Fibroblast of villous mesenchyme (primary cell): ENCODE results near the gene CCDC102B. TPM values are rescaled to one million over a fixed set of nuclear protein-coding genes. Genes with fewer than 3 reads are reported as not detected.

Experiments used
- DNase-seq: peaks from one replicate; pipeline ENCODE4 v3.0.0-alpha.2; 2010; ENCODE audit warnings: low read depth
- H3K4me3 ChIP-seq: 2 replicates; pipeline ENCODE4 v1.5.1; 2011; ENCODE audit warnings: low read depth, mild to moderate bottlenecking, low read length
- CTCF ChIP-seq: IDR thresholded peaks from 2 replicates; pipeline ENCODE4 v1.5.1; 2012; ENCODE audit warnings: low read depth, mild to moderate bottlenecking, low read length; ENCODE audit not compliant: insufficient read depth
- total RNA-seq: library from RNA; depleted of rRNA; stranded (reverse); fragments of >200 nt; gene quantifications from 2 replicates; pipeline ENCODE4 v1.2.3, GENCODE V29; 2012

The CCDC102B gene
- total RNA-seq, 1 donor: 10.4 TPM

- DNase-seq: no peak
- TF ChIP-seq CTCF: no peak
- no peak overlapping the region for H3K4me3 ChIP-seq
These were observed 25.0 kb downstream of the CCDC102B start for GRCh38 chr18:68822926-68823325.

DNA sequence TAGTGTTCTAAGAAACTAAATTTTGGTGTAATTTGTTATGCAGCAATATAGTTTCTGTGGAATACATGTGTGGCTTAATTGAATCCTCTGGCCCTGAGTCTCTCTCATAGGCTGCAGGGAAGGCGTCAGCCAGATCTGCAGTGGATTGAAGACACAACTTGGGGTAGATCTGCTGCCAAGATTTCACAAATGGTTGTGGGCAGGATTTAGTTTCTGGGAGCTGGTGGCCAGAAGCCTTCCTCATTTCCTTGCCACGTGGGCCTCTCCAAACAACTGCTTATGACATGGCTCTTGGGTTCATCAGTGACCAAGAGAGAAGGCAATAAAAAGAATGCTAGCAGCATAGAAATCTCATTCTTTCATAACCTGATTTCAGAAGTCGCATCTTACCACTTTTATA lies 28.2 kb downstream of the CCDC102B start:
- no peak overlapping the region for H3K4me3 ChIP-seq
- no peak for DNase-seq
- TF ChIP-seq CTCF: no peak

DNA sequence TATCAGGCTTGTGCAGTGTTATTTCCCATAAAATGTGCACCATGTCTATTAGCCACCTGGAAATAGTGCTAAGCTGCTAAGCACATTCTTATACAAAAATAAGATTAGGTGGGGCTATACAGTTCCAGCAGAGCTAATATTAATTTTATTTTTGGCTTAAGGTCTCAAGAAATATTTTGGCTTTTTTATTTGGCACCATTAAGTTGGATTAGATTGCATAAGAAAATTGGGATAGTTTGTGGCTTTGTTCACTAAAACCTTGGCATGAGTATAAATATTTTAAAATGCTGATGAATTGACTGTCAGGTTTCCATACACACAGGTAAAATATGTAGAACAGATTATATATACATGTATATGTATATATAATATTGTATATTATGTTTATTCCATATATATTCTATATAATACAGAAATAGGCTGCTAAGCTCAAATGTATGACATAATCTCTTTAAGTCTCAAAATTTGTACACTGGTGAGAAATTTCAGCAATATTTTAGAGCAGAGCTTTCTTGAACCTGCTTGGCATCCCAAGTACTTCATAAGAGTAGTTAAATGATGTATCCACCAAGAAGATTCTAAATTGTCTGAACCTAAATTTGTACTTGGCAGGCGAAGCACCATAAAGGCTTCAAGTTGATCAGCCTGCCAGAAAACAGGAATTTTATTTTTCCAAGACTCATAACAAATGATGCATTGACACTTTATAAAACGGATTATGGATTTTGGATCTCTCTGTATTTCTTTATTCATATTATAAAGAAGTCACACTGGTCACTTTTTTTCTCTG lies 32.6 kb downstream of the CCDC102B start:
- H3K4me3 ChIP-seq: no peak overlapping the region
- TF ChIP-seq CTCF: no peak

DNA sequence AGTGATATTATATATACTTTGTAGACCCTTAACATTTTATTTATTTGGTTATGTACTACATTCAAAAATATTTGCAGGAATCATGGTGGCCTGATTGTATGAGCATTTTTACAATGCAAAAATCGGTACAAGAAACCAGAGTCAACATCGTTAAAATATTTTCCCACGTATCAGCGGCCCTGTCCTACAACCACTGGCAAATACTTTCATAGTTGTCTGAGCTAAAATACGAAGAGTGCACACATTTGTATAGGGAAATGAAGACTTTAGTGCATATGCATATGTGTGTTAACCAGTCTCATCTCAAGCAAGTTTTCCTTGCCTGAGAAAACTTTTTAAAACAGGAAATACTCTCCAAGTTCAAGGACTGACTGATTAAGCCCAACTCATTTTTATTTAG lies 35.9 kb downstream of the CCDC102B start:
- DNase-seq: peak; percentile 56

More for the DNA sequence above, 32.6 kb downstream of the CCDC102B start:
- DNase-seq: no peak

GRCh38 chr18:68837665-68838451 lies 40.0 kb downstream of the CCDC102B start:
- DNase-seq: peak; percentile 83
- no peak for TF ChIP-seq CTCF
- no peak overlapping the region for H3K4me3 ChIP-seq

More for the DNA sequence above, 35.9 kb downstream of the CCDC102B start:
- TF ChIP-seq CTCF: no peak
- no peak overlapping the region for H3K4me3 ChIP-seq

- H3K4me3 ChIP-seq: no peak overlapping the region
- peak; percentile 22 for DNase-seq
- no peak for TF ChIP-seq CTCF
These were observed 41.8 kb downstream of the CCDC102B start for GRCh38 chr18:68839701-68840100.
